Stimulated activated CD4-positive, alpha-beta T cell treated with anti-CD3 and anti-CD28 coated beads, Interleukin-12 subunit alpha, Interleukin-12 subunit beta, amount 100 ng/mL, for 48 hours (primary cell): Measurements from ENCODE around the gene SMAD3.

Source experiments
- DNase-seq, 3 donors: peaks; one replicate each; pipeline ENCODE4 v3.0.0-alpha.2; 2020; ENCODE audit warnings: low read depth in 2 of 3, low spot score in 1 of 3

SMAD3 gene

GRCh38 chr15:67035886-67036285, 29.5 kb upstream of the SMAD3 start:
- DNase-seq: no peak

- DNase-seq: no peak
Observed at GRCh38 chr15:67036775-67037555, 28.4 kb upstream of the SMAD3 start.

- DNase-seq: no peak
Observed at GRCh38 chr15:67037694-67038093, 27.7 kb upstream of the SMAD3 start.

GRCh38 chr15:67038736-67039135, 26.7 kb upstream of the SMAD3 start:
- DNase-seq: no peak

GRCh38 chr15:67039384-67040075, 25.9 kb upstream of the SMAD3 start:
- DNase-seq: no peak

GRCh38 chr15:67040277-67040676, 25.1 kb upstream of the SMAD3 start:
- DNase-seq: no peak

- no peak for DNase-seq
Observed at GRCh38 chr15:67042551-67043142, 22.8 kb upstream of the SMAD3 start.

GRCh38 chr15:67043939-67044771, 21.2 kb upstream of the SMAD3 start:
- no peak for DNase-seq

- no peak for DNase-seq
Observed at GRCh38 chr15:67047149-67047661, 18.2 kb upstream of the SMAD3 start.

GRCh38 chr15:67048281-67049279, 16.8 kb upstream of the SMAD3 start:
- DNase-seq: no peak

- no peak for DNase-seq
Observed at GRCh38 chr15:67049351-67050044, 15.9 kb upstream of the SMAD3 start.

GRCh38 chr15:67050062-67050461, 15.3 kb upstream of the SMAD3 start:
- DNase-seq: no peak

- DNase-seq: no peak
Observed at GRCh38 chr15:67050522-67051087, 14.8 kb upstream of the SMAD3 start.

GRCh38 chr15:67051088-67052045, 14.0 kb upstream of the SMAD3 start:
- no peak for DNase-seq

- no peak for DNase-seq
Observed at GRCh38 chr15:67054676-67055075, 10.7 kb upstream of the SMAD3 start.

- no peak for DNase-seq
Observed at GRCh38 chr15:67059127-67059553, 6.3 kb upstream of the SMAD3 start.

- DNase-seq: no peak
Observed at GRCh38 chr15:67061811-67062368, 3.5 kb upstream of the SMAD3 start.
